OCI-LY7 (cell line): Measurements from ENCODE around the gene CT55.

Experiments used
- CTCF ChIP-seq: fragments of 200-600 bp; sonication (generic); conservative IDR thresholded peaks from 2 replicates; pipeline ENCODE4 v1.5.1; 2014; ENCODE audit warnings: mild to moderate bottlenecking, antibody characterized with exemption, low read length, moderate library complexity, mixed read lengths
- EZH2phosphoT487 ChIP-seq: fragments of 200-600 bp; sonication (generic); IDR thresholded peaks from 2 replicates; pipeline ENCODE4 v1.6.1; 2018; ENCODE audit warnings: low read depth, borderline replicate concordance, mild to moderate bottlenecking, mixed run types, antibody characterized with exemption, low read length, moderate library complexity, mixed read lengths

GRCh38 chrX:135112096-135112729 lies 59.0 kb downstream of the CT55 start:
- TF ChIP-seq CTCF (peak; percentile 74), EZH2phosphoT487 (no peak)
